Measurements from ENCODE around the gene BFAR.
"Not testable (repeated sequence)": the region's sequence is repeated elsewhere in the genome, so short reads cannot be mapped to it uniquely, and the experiment has no call there.

The BFAR gene, protein sequence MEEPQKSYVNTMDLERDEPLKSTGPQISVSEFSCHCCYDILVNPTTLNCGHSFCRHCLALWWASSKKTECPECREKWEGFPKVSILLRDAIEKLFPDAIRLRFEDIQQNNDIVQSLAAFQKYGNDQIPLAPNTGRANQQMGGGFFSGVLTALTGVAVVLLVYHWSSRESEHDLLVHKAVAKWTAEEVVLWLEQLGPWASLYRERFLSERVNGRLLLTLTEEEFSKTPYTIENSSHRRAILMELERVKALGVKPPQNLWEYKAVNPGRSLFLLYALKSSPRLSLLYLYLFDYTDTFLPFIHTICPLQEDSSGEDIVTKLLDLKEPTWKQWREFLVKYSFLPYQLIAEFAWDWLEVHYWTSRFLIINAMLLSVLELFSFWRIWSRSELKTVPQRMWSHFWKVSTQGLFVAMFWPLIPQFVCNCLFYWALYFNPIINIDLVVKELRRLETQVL

DNA sequence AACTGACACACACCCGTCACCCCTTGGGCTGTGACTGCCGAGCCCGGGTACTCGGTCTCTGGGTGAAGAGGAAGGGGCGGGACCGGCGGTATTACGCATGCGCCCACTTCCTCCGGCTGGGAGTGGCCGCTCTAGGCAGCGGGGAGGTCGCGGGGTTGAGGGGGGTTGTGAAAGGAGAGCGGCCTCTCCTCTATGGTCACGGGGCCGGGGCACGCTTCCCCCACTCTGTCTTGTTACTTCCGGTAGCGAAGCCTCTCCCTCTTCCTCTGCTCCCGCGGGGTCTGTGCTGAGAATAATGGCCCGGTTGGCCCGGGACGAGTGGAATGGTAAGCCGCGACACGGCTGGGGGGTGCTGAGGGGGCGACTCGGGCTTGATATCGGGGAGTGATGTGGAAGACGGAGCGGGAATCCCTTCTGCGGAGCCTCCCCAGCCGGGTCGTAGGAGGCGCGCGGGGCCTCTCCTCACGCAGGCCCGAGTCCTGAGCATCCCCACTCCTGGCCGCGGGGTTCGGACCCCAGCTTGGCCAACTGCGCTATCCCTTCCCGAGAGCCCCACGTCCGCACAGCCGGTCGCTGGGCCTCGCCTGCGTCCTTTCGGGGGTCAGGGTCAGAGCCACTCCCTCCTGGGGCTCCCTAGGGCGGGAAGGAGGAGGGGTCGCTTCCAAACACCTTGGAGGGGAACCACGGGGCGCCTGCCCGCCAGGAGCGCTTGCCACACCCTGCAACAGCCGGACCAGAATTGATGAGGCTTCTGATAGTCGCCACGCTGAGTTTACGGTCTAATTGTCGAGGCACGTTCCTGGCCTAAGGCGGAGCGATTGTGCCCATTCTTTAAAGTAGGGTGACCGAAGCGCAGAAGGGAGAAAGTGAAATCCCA lies at the start of gene BFAR:
BFAR (plus strand) TSS at position 259 of the 877 bp plus-strand sequence. CDS start 11,396 bp downstream, outside the sequence.
- DNase-seq (ENCODE audit: low read depth in 2 of 2): peak; percentile 99

DNA sequence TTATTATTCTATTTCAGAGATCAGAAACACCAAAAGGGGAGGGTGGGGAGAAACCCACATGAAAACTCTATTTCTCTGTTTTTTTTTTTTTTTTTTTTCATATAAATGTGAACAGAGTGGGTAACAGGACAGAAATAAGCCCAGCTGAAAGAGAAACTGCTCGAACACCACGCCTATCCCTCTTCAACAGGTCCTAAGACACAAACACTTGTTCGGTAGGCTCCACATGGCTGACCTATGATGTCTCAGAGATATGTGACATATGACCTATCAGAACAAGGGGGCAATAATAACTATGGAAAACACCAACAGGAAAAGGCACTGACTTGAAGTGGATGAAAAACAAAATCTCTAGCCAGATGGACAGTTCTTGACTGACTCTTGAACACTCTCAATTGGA lies 47.5 kb upstream of the BFAR start:
- DNase-seq (ENCODE audit: low read depth in 2 of 2): no peak

DNA sequence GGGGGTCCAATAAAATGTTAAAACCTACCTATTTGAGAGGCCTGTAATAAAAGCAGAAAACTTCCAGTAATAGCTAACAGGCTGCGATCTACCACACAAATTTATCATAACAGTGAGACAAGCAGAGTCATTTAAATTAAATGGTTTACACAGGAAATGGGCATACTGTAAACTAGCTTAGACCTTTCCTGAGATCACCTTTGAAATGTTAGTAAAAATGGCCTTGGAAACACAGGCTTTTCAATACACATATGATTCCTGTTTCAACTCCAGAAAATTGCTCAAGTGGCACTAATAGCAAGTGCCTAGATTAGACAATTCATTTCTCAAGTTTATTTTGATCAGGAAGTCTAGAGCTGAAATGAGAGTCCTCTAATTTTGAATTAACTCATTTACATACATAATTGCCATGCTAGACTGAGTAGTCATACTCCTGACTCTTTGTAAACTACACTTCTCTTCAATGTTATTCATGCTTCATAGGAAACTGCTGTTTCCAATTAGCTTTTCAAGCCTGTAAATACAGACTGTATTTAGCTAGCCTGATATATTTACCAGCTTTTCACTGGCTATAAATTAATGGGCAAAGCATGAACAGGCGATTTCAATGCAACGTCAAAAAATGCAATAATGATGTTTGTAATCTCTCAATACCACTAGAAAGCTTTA lies 46.0 kb upstream of the BFAR start:
- no peak for DNase-seq (ENCODE audit: low read depth in 2 of 2)

DNA sequence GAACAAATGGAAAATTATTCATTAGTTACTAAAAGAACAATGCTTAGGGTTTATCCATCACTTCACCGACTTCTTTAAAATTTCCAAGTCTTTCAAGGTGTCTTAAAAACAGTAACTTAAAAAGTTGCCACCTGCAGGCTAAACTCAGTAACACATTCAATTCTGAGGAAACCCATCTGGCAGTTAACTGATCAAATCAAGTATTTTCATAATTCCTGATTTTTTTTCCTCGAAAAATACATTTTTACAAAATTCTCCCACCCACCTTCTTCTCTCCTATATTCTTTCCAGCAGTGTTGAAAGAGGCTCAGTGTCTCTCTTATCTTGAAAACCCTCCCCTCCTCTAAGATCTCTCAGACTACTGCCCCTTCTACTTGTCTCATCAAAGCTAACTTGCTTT lies 32.6 kb upstream of the BFAR start:
- DNase-seq (ENCODE audit: low read depth in 2 of 2): no peak

DNA sequence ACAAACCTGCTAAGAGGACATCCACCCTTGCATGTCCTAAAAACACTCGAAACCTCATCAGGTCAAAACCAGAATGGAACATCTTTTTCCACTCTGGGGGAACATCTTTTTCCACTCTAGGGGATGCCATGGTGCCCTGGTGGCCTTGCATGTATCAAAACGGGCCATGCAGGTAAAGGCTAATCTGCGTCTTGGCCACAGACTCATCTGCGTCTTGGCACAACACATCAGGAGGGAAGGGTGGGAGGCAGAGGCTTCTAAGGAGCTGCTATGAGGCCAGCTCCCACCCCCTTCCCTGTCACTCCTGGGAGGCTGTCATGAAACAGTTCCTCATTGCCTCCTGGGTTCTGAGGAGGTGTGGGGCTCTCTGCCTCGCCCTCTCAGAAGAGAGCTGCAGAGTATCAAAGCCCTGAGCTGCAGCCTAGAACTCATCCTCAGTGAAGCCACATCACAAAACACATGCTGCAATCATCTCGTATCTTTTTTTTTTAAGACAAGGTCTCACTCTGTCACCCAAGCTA lies 30.2 kb upstream of the BFAR start:
- no peak for DNase-seq (ENCODE audit: low read depth in 2 of 2)

DNA sequence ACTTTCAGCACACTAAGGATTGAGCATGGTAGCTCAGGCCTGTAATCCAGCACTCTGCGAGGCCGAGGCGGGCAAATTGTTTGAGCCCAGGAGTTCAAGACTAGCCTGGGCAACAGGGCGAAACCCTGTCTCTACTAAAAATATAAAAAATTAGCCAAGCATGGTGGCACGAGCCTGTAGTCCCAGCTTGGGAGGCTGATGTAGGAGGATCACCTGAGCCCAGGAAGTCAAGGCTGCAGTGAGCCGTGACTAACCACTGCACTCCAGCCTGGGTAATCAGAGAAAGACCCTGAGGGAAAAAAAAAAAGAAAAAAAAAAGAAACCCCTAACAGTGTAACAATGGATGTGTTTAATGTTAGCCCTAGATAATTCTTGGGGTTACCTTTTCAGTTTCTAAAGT lies 26.6 kb upstream of the BFAR start:
- DNase-seq (ENCODE audit: low read depth in 2 of 2): no peak

DNA sequence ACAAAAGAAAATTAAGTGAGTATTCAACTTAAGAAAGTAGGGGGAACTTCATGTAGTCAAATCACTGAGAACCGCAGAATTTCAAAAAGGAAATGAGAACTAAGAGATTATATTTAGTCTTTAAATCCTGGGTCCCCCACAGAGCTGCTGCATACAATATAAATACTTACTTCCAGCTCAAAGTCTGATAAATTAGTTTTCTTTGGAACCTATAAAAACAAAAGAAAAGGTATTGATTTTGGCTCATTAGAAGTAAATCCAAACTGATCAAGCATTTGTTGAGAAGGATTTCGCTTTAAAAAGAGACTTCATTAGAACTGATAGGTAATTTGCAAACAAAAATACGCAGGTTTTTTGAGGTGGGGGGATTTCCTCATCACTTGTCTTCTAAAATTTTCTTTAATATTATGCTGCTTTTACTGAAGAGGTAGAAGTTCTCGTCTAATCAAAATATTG lies 24.6 kb upstream of the BFAR start:
- no peak for DNase-seq (ENCODE audit: low read depth in 2 of 2)

DNA sequence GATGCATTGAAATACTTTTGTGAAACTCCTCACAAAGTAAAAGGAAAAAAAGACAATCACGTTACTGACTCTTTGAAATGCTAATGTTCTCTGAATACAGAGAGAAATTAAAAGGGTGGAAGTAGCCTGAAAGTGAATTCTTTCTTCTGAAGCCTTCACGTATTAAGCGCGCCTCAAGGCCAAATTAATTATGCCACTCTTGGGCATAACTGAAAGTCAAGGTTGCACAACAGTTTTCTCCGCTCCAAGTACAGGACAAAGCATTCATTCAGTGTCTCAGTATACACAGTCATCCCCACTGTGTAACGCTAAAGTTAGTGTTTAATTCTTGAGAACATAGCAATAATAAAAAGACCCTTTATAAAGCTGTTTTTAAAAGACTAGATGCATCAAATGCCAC lies 24.1 kb upstream of the BFAR start:
- no peak for DNase-seq (ENCODE audit: low read depth in 2 of 2)

DNA sequence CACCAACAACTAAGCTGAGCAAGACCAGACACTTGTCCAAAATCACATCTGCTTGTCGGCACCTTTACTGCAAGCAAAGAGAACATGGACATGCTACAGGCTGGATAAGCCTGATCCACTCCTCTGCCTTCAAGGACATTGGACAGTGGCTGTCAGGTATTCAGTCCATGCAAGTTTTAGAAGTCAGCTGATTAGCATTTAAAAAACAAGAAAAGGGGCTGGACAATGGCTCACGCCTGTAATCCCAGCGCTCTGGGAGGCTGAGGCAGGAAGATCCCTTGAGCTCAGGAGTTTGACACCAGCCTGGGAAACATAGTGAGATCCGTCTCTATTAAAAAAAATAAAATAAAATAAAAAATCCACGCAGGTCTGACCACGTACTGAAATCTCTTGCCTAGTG lies 23.0 kb upstream of the BFAR start:
- DNase-seq (ENCODE audit: low read depth in 2 of 2): no peak

DNA sequence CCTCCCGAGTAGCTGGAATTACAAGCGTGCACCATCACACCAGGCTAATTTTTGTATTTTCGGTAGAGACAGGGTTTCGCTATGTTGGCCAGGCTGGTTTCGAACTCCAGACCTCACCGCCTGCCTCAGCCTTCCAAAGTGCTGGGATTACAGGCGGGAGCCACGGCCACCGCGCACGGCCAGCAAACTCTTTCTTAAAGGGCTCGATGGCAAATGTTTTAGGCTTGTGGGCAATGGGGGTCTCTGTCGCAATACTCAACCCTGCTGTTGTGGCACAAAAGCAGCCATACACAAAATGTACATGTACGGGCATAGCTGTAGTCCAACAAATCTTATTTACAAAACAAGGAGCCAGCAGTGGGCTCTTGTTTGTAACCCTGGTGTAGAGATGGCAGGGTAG lies 21.1 kb upstream of the BFAR start:
- no peak for DNase-seq (ENCODE audit: low read depth in 2 of 2)

DNA sequence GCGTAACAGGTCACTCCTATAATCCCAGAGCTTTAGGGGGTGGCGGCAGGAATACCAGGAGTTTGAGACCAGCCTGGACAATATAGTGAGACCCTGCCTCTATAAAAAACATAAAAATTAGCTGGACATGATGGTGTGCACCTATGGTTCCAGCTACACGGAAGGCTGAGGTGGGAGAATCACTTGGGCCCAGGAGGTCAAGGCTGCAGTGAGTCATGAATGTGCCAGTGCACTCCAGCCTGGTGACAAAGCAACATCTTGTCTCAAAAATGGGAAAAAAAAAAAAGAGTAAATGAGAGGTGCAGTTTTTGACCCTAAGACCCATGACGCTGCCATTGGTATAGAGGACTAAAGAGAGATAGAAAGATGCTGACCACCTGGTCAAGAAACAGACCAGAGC lies 18.8 kb upstream of the BFAR start:
- DNase-seq (ENCODE audit: low read depth in 2 of 2): no peak

DNA sequence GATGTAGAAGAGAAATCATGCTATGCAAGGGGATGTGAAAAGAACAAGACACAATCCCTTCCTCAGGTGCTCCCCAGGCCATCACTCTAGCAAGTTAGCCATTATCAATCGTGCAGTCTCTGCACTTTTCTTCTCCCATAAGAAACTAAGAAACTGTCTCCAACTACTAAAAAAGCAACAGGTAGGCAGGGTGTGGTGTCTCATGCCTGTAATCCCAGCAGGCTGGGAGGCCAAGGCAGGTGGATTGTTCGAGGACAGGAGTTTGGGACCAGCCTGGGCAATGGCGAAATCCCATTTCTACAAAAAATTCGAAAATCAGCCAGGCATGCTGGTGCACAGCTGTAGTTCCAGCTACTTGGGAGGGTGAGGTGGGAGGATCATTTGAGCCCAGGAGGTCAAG lies 16.5 kb upstream of the BFAR start:
- no peak for DNase-seq (ENCODE audit: low read depth in 2 of 2)

DNA sequence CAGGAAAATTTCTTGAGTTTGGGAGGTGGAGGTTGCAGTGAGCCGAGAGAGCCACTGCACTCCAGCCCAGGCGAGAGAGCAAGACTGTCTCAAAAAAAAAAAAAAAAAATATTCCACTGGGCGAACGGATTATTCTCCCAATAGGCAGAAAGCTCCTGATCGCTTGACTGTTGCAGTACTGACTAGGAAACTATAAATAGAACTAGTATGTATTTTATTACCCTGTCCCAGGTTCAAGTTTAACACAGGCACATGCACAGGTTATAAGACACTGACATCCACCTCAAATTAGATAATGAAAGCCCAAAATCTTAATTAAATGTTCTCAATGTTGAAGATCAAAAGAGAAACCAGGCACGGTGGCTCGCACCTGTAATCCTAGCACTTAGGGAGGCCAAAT lies 14.2 kb upstream of the BFAR start:
- no peak for DNase-seq (ENCODE audit: low read depth in 2 of 2)

DNA sequence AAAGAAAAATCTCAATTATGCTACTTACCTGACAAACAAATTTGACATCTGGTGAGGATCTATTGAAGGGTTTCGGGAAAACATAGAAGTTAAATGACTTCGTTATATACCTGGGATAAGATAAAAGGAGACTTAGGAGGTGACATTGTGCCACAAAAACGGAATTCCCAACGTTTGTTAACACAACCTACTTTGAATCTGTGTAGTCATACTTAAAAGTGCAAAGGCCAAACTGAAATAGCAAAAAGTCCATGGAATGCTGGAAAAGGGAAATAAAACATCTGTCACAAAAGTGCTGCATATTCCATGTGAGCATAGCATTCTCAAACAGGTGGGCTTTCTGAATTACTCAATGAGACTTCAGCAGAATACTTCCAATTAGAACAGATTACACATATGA lies 5.7 kb upstream of the BFAR start:
- DNase-seq (ENCODE audit: low read depth in 2 of 2): no peak

DNA sequence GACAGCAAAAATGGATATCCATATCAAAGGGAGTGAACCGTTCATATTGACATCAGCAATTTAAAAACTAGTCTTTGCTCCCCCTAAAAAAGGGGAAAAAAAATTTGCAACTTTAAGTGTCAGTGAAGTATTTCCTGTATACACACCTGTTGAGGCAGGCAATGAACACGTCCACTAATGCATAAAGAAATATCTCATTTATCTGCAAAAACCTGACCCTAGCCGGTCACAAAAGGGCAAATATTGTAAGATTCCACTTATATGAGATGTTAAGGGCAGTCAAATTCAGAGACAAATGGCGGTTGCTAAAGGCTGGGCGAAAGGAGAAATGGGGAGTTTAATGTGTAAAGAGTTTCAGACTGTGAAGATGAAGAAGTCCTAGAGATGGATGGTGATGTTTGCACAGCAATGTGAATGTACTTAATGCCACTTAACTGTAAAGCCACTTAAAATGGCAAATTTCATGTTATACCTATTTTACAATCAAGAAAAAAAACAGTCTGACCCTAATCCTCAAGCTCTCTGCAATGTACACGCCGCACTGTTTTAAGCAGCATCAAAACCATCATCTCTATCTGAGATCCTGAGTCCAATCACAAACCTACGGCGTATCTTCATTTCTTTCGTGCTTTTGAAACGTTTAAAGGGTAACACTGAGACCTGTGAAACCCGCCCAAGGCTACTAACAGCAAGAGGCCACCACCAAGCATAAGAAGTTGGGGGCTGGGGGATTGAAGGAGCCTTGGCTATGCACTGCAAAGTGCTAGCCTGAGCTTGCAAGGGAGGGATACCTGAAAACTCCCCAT lies 3.7 kb upstream of the BFAR start:
- DNase-seq (ENCODE audit: low read depth in 2 of 2): no peak

DNA sequence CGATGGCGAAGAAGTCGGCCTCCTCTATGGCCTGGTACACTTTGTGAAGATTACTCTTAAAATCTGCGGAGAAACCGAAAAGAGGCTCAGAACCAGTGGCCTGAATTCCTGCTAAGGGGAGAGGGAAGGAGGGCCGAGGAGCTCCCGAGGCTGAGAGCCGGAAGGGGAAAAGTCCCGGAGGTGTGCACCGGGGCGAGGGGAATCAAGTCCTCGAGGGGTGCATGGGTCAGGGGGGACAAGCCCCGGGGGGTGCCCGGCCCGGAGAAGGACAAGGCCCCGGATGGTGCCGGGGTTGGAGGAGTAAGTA lies 3.2 kb upstream of the BFAR start:
- DNase-seq (ENCODE audit: low read depth in 2 of 2): no peak

DNA sequence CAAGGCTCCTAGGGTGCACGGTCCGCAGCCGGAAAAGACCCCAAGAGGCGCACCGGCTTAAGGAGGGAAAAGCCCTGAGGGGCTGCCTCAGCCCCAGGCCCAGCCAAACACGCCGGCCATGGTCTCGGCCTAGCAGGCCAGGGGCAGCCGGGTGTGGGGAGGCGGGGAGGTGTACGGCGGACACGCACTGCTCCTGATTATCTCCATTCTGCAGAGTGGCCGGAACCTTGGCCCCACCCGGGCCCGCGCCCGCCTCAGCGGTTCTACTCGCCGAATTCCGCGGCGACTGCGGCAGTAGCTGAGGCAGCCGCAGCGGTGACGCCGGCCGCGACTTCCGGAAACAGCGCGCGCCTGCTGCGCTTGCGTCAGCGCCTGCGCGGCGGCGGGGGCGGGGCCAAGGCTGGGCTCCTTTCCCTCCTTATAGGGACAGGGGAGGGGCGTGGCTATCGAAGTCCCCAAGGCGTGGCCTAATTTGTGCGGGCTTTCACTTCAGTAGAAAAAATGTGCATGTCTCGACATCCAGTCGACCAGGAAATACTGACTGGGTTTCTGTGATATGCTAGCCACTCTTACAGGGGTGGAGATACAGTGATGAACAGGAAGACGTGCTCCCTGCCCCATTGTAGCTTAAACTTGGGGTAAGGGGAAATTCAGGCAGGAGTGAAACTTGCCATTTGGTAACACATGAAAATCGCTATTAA lies 2.7 kb upstream of the BFAR start, which contains the start of gene PARN:
PARN (minus strand) TSS at position 342 of the 701 bp plus-strand sequence; CDS start at position 207, 135 bp downstream.
- peak; percentile 95 to 96 for DNase-seq (ENCODE audit: low read depth in 2 of 2)

DNA sequence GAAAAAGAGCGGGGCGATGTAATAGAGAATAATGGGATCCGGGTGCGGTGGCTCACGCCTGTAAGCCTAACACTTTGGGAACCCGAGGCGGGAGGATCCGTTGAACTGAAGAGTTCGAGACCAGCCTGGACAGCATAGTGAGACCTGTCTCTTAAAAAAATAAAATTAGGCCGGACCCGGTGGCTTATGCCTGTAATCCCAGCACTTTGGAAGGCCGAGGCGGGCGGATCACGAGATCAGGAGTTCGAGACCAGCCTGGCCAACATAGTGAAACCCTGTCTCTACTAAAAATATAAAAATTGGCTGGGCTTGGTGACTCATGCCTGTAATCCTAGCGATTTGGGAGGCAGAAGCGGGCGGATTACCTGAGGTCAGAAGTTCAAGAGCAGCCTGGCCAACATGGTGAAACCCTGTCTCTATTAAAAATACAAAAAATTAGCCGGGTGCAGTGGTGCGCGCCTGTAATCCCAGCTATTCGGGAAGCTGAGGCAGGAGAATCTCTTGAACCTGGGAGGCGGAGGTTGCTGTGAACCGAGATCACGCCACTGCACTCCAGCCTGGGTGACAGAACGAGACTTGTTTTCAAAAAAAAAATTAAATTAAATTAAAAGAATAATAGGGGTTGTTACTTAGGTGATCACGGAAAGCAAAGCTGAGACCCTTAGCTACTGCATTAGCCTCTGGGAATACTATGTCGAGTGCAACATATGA lies 2.0 kb upstream of the BFAR start:
- not testable (repeated sequence) for DNase-seq (ENCODE audit: low read depth in 2 of 2)

DNA sequence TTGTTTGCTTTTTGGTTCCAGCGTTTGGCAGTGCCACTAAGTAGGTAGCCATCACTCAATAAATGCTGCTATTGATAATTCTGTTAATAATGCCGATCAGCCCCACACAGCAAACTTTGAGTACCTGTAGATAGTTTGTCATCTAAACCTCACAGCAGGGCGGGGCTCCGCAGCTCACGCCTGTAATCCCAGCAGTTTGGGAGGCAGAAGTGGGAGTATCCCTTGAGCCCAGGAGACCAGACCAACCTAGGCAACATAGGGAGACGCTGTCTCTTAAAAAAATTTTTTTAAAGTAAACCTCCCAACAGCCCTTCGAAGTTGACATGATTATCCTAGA lies 1.6 kb downstream of the BFAR start:
- DNase-seq (ENCODE audit: low read depth in 2 of 2): no peak

Measured in stimulated activated CD8-positive, alpha-beta memory T cell treated with anti-CD3 and anti-CD28 coated beads, Interleukin-15, amount 100 ng/mL, for 48 hours (primary cell).